SK-N-SH (cell line): ENCODE results near the gene PPP3CA. TPM values are rescaled to one million over a fixed set of nuclear protein-coding genes. Genes with fewer than 3 reads are reported as not detected.

ENCODE experiments used
- CTCF ChIA-PET: fragments of 300-600, 350-600 bp; formaldehyde crosslinking; extraction: SDS; loops from one replicate; lab custom pipeline; 2021; lab: Yijun Ruan, JAX
- POLR2A ChIA-PET: fragments of 350-600 bp; sonication (Branson Sonifier 250); formaldehyde crosslinking; extraction: SDS; loops from one replicate; lab custom pipeline; 2020; ENCODE audit warnings: antibody characterized with exemption, inconsistent platforms; lab: Yijun Ruan, JAX
- DNase-seq: peaks from one replicate; pipeline ENCODE4 v3.0.0; 2012
- H2AFZ ChIP-seq: fragments of 200-600 bp; sonication (generic); 2 replicates; pipeline ENCODE4 v1.8.1; 2016; ENCODE audit warnings: antibody characterized with exemption, mild to moderate bottlenecking, low read depth
- H3F3A ChIP-seq: fragments of 200-600 bp; sonication (generic); replicated peaks from 2 replicates; pipeline ENCODE3; 2016; ENCODE audit warnings: antibody characterized with exemption, mild to moderate bottlenecking; ENCODE audit not compliant: insufficient read depth
- H3K27ac ChIP-seq, 2 experiments: fragments of 200-500 bp in 1 of 2; fragments of 200-600 bp in 1 of 2; sonication (Bioruptor generic) in 1 of 2; sonication (generic), shearing (Covaris generic) in 1 of 2; 2 replicates each; pipeline versions ENCODE4 v1.5.1 to v1.6.1; 2014 to 2016; ENCODE audit warnings: low read depth in 2 of 2, inconsistent platforms in 1 of 2, low read length in 1 of 2, mild to moderate bottlenecking in 1 of 2, mixed read lengths in 1 of 2
- H3K27me3 ChIP-seq: fragments of 200-600 bp; sonication (generic), shearing (Covaris generic); 2 replicates; pipeline ENCODE4 v1.6.1; 2016; ENCODE audit warnings: mixed run types; ENCODE audit not compliant: insufficient read depth
- H3K36me3 ChIP-seq, 2 experiments: fragments of 200-500 bp in 1 of 2; fragments of 200-600 bp in 1 of 2; sonication (Bioruptor generic) in 1 of 2; sonication (generic) in 1 of 2; replicated peaks in 1 of 2; 2 replicates each; pipeline versions ENCODE3 to v1.5.1; 2014 to 2016; ENCODE audit warnings: low read length in 1 of 2, mild to moderate bottlenecking in 1 of 2; ENCODE audit not compliant: insufficient read depth in 2 of 2, control insufficient read depth in 1 of 2
- H3K4me1 ChIP-seq, 2 experiments: fragments of 200-500 bp in 1 of 2; fragments of 200-600 bp in 1 of 2; sonication (Bioruptor generic) in 1 of 2; sonication (generic), shearing (Covaris generic) in 1 of 2; 2 replicates each; pipeline versions ENCODE4 v1.5.1 to v1.6.1; 2014 to 2016; ENCODE audit warnings: low read depth in 1 of 2, low read length in 1 of 2, mixed run types in 1 of 2; ENCODE audit not compliant: insufficient read depth in 2 of 2, control insufficient read depth in 1 of 2
- H3K4me2 ChIP-seq: fragments of 200-600 bp; sonication (generic), shearing (Covaris generic); 2 replicates; pipeline ENCODE4 v1.6.1; 2017; ENCODE audit warnings: mixed run types
- H3K4me3 ChIP-seq, 2 experiments: fragments of 200-500 bp in 1 of 2; fragments of 200-600 bp in 1 of 2; sonication (Bioruptor generic) in 1 of 2; sonication (generic), shearing (Covaris generic) in 1 of 2; 2 replicates each; pipeline versions ENCODE4 v1.5.1 to v1.8.1; 2014 to 2016; ENCODE audit warnings: low read depth in 2 of 2, inconsistent platforms in 1 of 2, low read length in 1 of 2, mild to moderate bottlenecking in 1 of 2, mixed read lengths in 1 of 2, moderate library complexity in 1 of 2
- H3K79me2 ChIP-seq: fragments of 200-600 bp; sonication (generic); 2 replicates; pipeline ENCODE4 v1.8.1; 2017; ENCODE audit warnings: mild to moderate bottlenecking; ENCODE audit not compliant: insufficient read depth
- H3K9ac ChIP-seq: fragments of 200-600 bp; sonication (generic); 2 replicates; pipeline ENCODE4 v1.6.1; 2017; ENCODE audit warnings: mixed run types
- H3K9me2 ChIP-seq: fragments of 200-600 bp; sonication (generic); 2 replicates; pipeline ENCODE4 v1.6.1; 2017; ENCODE audit warnings: mixed run types
- H3K9me3 ChIP-seq: fragments of 200-600 bp; sonication (generic); 2 replicates; pipeline ENCODE4 v1.6.1; 2017; ENCODE audit warnings: mixed run types, mild to moderate bottlenecking, moderate library complexity
- H4K20me1 ChIP-seq: fragments of 200-600 bp; sonication (generic); 2 replicates; pipeline ENCODE4 v1.6.1; 2017; ENCODE audit warnings: mild to moderate bottlenecking, mixed run types; ENCODE audit not compliant: insufficient read depth
- CHD2 ChIP-seq: fragments of 150-350 bp; IDR thresholded peaks from 2 replicates; pipeline ENCODE4 v1.6.1; 2018; ENCODE audit warnings: low read length; ENCODE audit not compliant: partially characterized antibody
- EP300 ChIP-seq, 2 experiments: IDR thresholded peaks; 2 replicates each; pipeline versions ENCODE4 v1.4.0 to v1.6.1; 2012; ENCODE audit warnings: borderline replicate concordance in 1 of 2, low read depth in 1 of 2, low read length in 1 of 2
- EZH2phosphoT487 ChIP-seq: fragments of 200-600 bp; sonication (generic); IDR thresholded peaks from 2 replicates; pipeline ENCODE4 v1.6.1; 2017; ENCODE audit warnings: low read depth, mixed run types, mild to moderate bottlenecking, antibody characterized with exemption, moderate library complexity, borderline replicate concordance
- FOSL2 ChIP-seq: IDR thresholded peaks from 2 replicates; pipeline ENCODE4 v1.4.0; 2012; ENCODE audit warnings: low read depth, mild to moderate bottlenecking, moderate library complexity, borderline replicate concordance
- FOXJ3 ChIP-seq: sonication (generic); formaldehyde crosslinking; IDR thresholded peaks from 2 replicates; pipeline ENCODE4 v1.5.1; 2020; ENCODE audit warnings: mild to moderate bottlenecking, missing genetic modification reagents
- GATA2 ChIP-seq: sonication (generic); formaldehyde crosslinking; IDR thresholded peaks from 2 replicates; pipeline ENCODE4 v1.5.0; 2020; ENCODE audit warnings: mild to moderate bottlenecking, missing genetic modification reagents
- IRF3 ChIP-seq: fragments of 150-350 bp; IDR thresholded peaks from 2 replicates; pipeline ENCODE4 v1.6.1; 2016; ENCODE audit warnings: mild to moderate bottlenecking, low read depth, low read length
- JUND ChIP-seq: IDR thresholded peaks from 2 replicates; pipeline ENCODE4 v1.4.0; 2012
- MEF2A ChIP-seq: IDR thresholded peaks from 2 replicates; pipeline ENCODE4 v1.4.0; 2012; ENCODE audit warnings: low read depth, borderline replicate concordance
- NRF1 ChIP-seq: IDR thresholded peaks from 2 replicates; pipeline ENCODE4 v1.6.1; 2012; ENCODE audit warnings: low read depth, mild to moderate bottlenecking, low read length
- PBX3 ChIP-seq: IDR thresholded peaks from 2 replicates; pipeline ENCODE4; 2012
- RAD21 ChIP-seq: IDR thresholded peaks from 2 replicates; pipeline ENCODE4 v1.6.1; 2012; ENCODE audit warnings: mild to moderate bottlenecking, low read length
- RFX5 ChIP-seq: IDR thresholded peaks from 2 replicates; pipeline ENCODE4 v1.6.1; 2012; ENCODE audit warnings: mild to moderate bottlenecking, improper control_type of control experiment, low read length
- RXRA ChIP-seq: IDR thresholded peaks from 2 replicates; pipeline ENCODE4 v1.4.0; 2012; ENCODE audit warnings: low read depth, mild to moderate bottlenecking, borderline replicate concordance
- USF1 ChIP-seq: IDR thresholded peaks from 2 replicates; pipeline ENCODE4 v1.4.0; 2012; ENCODE audit warnings: low read depth, borderline replicate concordance
- YY1 ChIP-seq: IDR thresholded peaks from 2 replicates; pipeline ENCODE4 v1.4.0; 2012; ENCODE audit warnings: low read depth, mild to moderate bottlenecking
- ZBTB33 ChIP-seq: IDR thresholded peaks from 2 replicates; pipeline ENCODE4 v1.4.0; 2012; ENCODE audit warnings: low read depth, borderline replicate concordance
- WGBS: methylation state at CpG from one replicate; pipeline ENCODE4 v1.1.6; 2017; ENCODE audit warnings: low lambda C conversion rate; 5-methylcytosine and 5-hydroxymethylcytosine counted together
- polyA plus RNA-seq, 3 experiments: library from polyadenylated mRNA; depleted of rRNA; stranded (reverse); fragments of >200 nt; gene quantifications; 2 replicates each; pipeline ENCODE4 v1.2.3, GENCODE V29; 2012
- TF ChIP-seq, protein P1 (sequence below): fragments of 200-600 bp; sonication (generic); IDR thresholded peaks from 2 replicates; pipeline ENCODE4 v1.6.1; 2017; ENCODE audit warnings: antibody characterized with exemption, mild to moderate bottlenecking, moderate library complexity

PPP3CA gene
- polyA plus RNA-seq, 1 of the 3 experiments (the other 2 are of a cell fraction) = 10.7 TPM

- WGBS = 94% methylated on average over 1 of the region's 1 CpG
- no peak overlapping the region for H3K4me2 ChIP-seq
- H3K9ac ChIP-seq = no peak overlapping the region
- DNase-seq = no peak
- H4K20me1 ChIP-seq = no peaks in the 10 kb centered on the region
- POLR2A ChIA-PET = no interaction called here
- H3K36me3 ChIP-seq = peaks cover 3 to 19% of the 10 kb centered on the region in 2 experiments
- no peaks in the 10 kb centered on the region; a peak in 1 of 4 replicates for H3K4me1 ChIP-seq
- H3K27ac ChIP-seq = no peak overlapping the region
- peaks cover 5% of the 10 kb centered on the region for H3F3A ChIP-seq
- H3K4me3 ChIP-seq = no peak overlapping the region
- TF ChIP-seq EP300 (IDR thresholded peaks at IDR 0.05; ENCODE audit: borderline replicate concordance in 1 of 2, low read depth in 1 of 2, low read length in 1 of 2) (no peak), CHD2 (no peak), ZBTB33 (no peak), RFX5 (no peak), PBX3 (no peak), USF1 (no peak), FOXJ3 (no peak), YY1 (no peak), MEF2A (no peak), GATA2 (CRISPR knock-in tag) (no peak), RAD21 (no peak)
- TF ChIP-seq, protein P1, sequence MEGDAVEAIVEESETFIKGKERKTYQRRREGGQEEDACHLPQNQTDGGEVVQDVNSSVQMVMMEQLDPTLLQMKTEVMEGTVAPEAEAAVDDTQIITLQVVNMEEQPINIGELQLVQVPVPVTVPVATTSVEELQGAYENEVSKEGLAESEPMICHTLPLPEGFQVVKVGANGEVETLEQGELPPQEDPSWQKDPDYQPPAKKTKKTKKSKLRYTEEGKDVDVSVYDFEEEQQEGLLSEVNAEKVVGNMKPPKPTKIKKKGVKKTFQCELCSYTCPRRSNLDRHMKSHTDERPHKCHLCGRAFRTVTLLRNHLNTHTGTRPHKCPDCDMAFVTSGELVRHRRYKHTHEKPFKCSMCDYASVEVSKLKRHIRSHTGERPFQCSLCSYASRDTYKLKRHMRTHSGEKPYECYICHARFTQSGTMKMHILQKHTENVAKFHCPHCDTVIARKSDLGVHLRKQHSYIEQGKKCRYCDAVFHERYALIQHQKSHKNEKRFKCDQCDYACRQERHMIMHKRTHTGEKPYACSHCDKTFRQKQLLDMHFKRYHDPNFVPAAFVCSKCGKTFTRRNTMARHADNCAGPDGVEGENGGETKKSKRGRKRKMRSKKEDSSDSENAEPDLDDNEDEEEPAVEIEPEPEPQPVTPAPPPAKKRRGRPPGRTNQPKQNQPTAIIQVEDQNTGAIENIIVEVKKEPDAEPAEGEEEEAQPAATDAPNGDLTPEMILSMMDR = no peak
- TF ChIP-seq, all 33 proteins: peak for 0
- no peaks in the 10 kb centered on the region for H3K27me3 ChIP-seq
- no peaks in the 10 kb centered on the region for H3K9me2 ChIP-seq
- H2AFZ ChIP-seq = no peak overlapping the region
- CTCF ChIA-PET = no interaction called here
- H3K9me3 ChIP-seq = no peaks in the 10 kb centered on the region
- no peaks in the 10 kb centered on the region for H3K79me2 ChIP-seq
Measured at GRCh38 chr4:101076032-101076431, 271.3 kb downstream of the PPP3CA start.

- H2AFZ ChIP-seq = no peak overlapping the region
- POLR2A ChIA-PET = no interaction called here
- no peaks in the 10 kb centered on the region for H3K9me3 ChIP-seq
- no peaks in the 10 kb centered on the region for H3K27me3 ChIP-seq
- no peak overlapping the region for H3K4me2 ChIP-seq
- DNase-seq = no peak
- no peaks in the 10 kb centered on the region; a peak in 1 of 4 replicates for H3K4me1 ChIP-seq
- peaks cover 3 to 19% of the 10 kb centered on the region in 2 experiments for H3K36me3 ChIP-seq
- WGBS = 100% methylated on average over 1 of the region's 1 CpG
- H3K27ac ChIP-seq = no peak overlapping the region
- peaks cover 5% of the 10 kb centered on the region for H3F3A ChIP-seq
- no peak overlapping the region for H3K9ac ChIP-seq
- CTCF ChIA-PET = no interaction called here
- no peaks in the 10 kb centered on the region for H3K79me2 ChIP-seq
- H3K9me2 ChIP-seq = no peaks in the 10 kb centered on the region
- no peaks in the 10 kb centered on the region for H4K20me1 ChIP-seq
- no peak overlapping the region for H3K4me3 ChIP-seq
- TF ChIP-seq ZBTB33 (no peak), RXRA (no peak), CHD2 (no peak), JUND (no peak), EZH2phosphoT487 (no peak), IRF3 (no peak), EP300 (IDR thresholded peaks at IDR 0.05; ENCODE audit: borderline replicate concordance in 1 of 2, low read depth in 1 of 2, low read length in 1 of 2) (no peak), YY1 (no peak), NRF1 (no peak), FOSL2 (no peak)
Measured at GRCh38 chr4:101075536-101075935, 271.8 kb downstream of the PPP3CA start.
